Neural cell (in vitro differentiated cells): Measurements from ENCODE around the gene OSBPL7. TPM values are rescaled to one million over a fixed set of nuclear protein-coding genes. Genes with fewer than 3 reads are reported as not detected.

Experiments used
- H2AFZ ChIP-seq: fragments of 200-600, 300-800 bp; sonication (generic), shearing (Covaris generic); 2 replicates; pipeline ENCODE4 v1.6.0; 2014; ENCODE audit warnings: low read depth, mild to moderate bottlenecking, antibody characterized with exemption, low read length, moderate library complexity
- H3F3A ChIP-seq: fragments of 200-600 bp; shearing (Covaris generic); 2 replicates; pipeline ENCODE4 v1.6.1; 2016; ENCODE audit warnings: mild to moderate bottlenecking, moderate library complexity, mixed read lengths, antibody characterized with exemption, low read length; ENCODE audit not compliant: insufficient read depth, poor library complexity, severe bottlenecking
- H3K27ac ChIP-seq: fragments of 200-600, 300-800 bp; sonication (generic), shearing (Covaris generic); 2 replicates; pipeline ENCODE4 v1.5.1; 2014; ENCODE audit warnings: mild to moderate bottlenecking, low read length, moderate library complexity
- H3K27me3 ChIP-seq: fragments of 300-800, 200-600 bp; sonication (generic), shearing (Covaris generic); 2 replicates; pipeline ENCODE4 v1.6.0; 2014; ENCODE audit warnings: mild to moderate bottlenecking, low read depth, low read length, moderate library complexity; ENCODE audit not compliant: insufficient read depth
- H3K36me3 ChIP-seq: fragments of 300-800, 200-600 bp; sonication (generic), shearing (Covaris generic); 2 replicates; pipeline ENCODE4 v1.5.1; 2014; ENCODE audit warnings: mild to moderate bottlenecking, antibody characterized with exemption, low read length, moderate library complexity; ENCODE audit not compliant: insufficient read depth
- H3K4me2 ChIP-seq: fragments of 300-800, 200-600 bp; sonication (generic), shearing (Covaris generic); 2 replicates; pipeline ENCODE4 v1.6.0; 2014; ENCODE audit warnings: mild to moderate bottlenecking, low read length
- H3K4me3 ChIP-seq: fragments of 300-800, 200-600 bp; sonication (generic), shearing (Covaris generic); 2 replicates; pipeline ENCODE4 v1.5.1; 2014; ENCODE audit warnings: mild to moderate bottlenecking, low read length, moderate library complexity
- H3K79me2 ChIP-seq: fragments of 200-600 bp; shearing (Covaris generic); replicated peaks from 2 replicates; pipeline ENCODE4 v1.6.0; 2014; ENCODE audit warnings: mild to moderate bottlenecking, low read length, moderate library complexity; ENCODE audit not compliant: insufficient read depth
- H3K9ac ChIP-seq: fragments of 300-800, 200-600 bp; sonication (generic), shearing (Covaris generic); 2 replicates; pipeline ENCODE4 v1.6.1; 2016; ENCODE audit warnings: mild to moderate bottlenecking, low read length, mixed read lengths
- H3K9me2 ChIP-seq: fragments of 200-600 bp; shearing (Covaris generic); 2 replicates; pipeline ENCODE4 v1.6.1; 2016; ENCODE audit warnings: mild to moderate bottlenecking, low read length, mixed read lengths; ENCODE audit not compliant: insufficient read depth
- H3K9me3 ChIP-seq: fragments of 200-600, 300-800 bp; sonication (generic), shearing (Covaris generic); 2 replicates; pipeline ENCODE4 v1.6.1; 2016; ENCODE audit warnings: mild to moderate bottlenecking, mixed run types, low read length, moderate library complexity, mixed read lengths
- H4K20me1 ChIP-seq: fragments of 200-600 bp; shearing (Covaris generic); 2 replicates; pipeline ENCODE4 v1.6.1; 2016; ENCODE audit warnings: mild to moderate bottlenecking, mixed run types; ENCODE audit not compliant: insufficient read depth
- CTCF ChIP-seq: fragments of 450-650 bp; IDR thresholded peaks from 2 replicates; pipeline ENCODE4 v1.5.1; 2014; ENCODE audit warnings: antibody characterized with exemption, mild to moderate bottlenecking, moderate library complexity; ENCODE audit not compliant: poor library complexity, severe bottlenecking
- EP300 ChIP-seq: fragments of 450-650 bp; conservative IDR thresholded peaks from 2 replicates; pipeline ENCODE4 v1.6.1; 2014; ENCODE audit warnings: antibody characterized with exemption, mild to moderate bottlenecking, moderate library complexity; ENCODE audit not compliant: poor library complexity, severe bottlenecking
- EZH2 ChIP-seq: fragments of 200-600, 300-800 bp; shearing (Covaris generic), sonication (generic); IDR thresholded peaks from 2 replicates; pipeline ENCODE4 v1.6.1; 2014; ENCODE audit warnings: antibody characterized with exemption, low read length, borderline replicate concordance, mild to moderate bottlenecking; ENCODE audit not compliant: insufficient read depth, poor library complexity, severe bottlenecking
- MXI1 ChIP-seq: fragments of 450-650 bp; conservative IDR thresholded peaks from 2 replicates; pipeline ENCODE4 v1.6.1; 2014; ENCODE audit warnings: antibody characterized with exemption, mild to moderate bottlenecking; ENCODE audit not compliant: poor library complexity, severe bottlenecking
- POLR2AphosphoS5 ChIP-seq: IDR thresholded peaks from 2 replicates; pipeline ENCODE4 v1.6.1; 2012
- RAD21 ChIP-seq: fragments of 450-650 bp; conservative IDR thresholded peaks from 2 replicates; pipeline ENCODE4 v1.6.1; 2014; ENCODE audit warnings: antibody characterized with exemption, mild to moderate bottlenecking, moderate library complexity
- REST ChIP-seq: IDR thresholded peaks from 2 replicates; pipeline ENCODE4 v1.6.1; 2012; ENCODE audit warnings: borderline replicate concordance
- SMC3 ChIP-seq: fragments of 450-650 bp; conservative IDR thresholded peaks from 2 replicates; pipeline ENCODE4 v1.6.1; 2014; ENCODE audit warnings: antibody characterized with exemption, mild to moderate bottlenecking, moderate library complexity; ENCODE audit not compliant: poor library complexity
- TAF1 ChIP-seq: IDR thresholded peaks from 2 replicates; pipeline ENCODE4 v1.6.1; 2012; ENCODE audit warnings: low read depth
- polyA plus RNA-seq: library from polyadenylated mRNA; depleted of rRNA; stranded (reverse); fragments of >200 nt; gene quantifications from 2 replicates; pipeline ENCODE4 v1.2.3, GENCODE V29; 2014

OSBPL7 gene
- polyA plus RNA-seq, 1 donor from 2014 or later = 10.0 TPM

GRCh38 chr17:47757386-47757785 is 64.2 kb downstream of the OSBPL7 start:
- Histone ChIP-seq H2AFZ (no peak overlapping the region), H3K4me2 (no peak overlapping the region), H3K9me3 (peaks cover 7% of the 10 kb centered on the region), H3F3A (no peaks in the 10 kb centered on the region), H3K9me2 (no peaks in the 10 kb centered on the region), H3K4me3 (no peak overlapping the region), H3K79me2 (no peaks in the 10 kb centered on the region), H3K27me3 (no peaks in the 10 kb centered on the region), H4K20me1 (no peaks in the 10 kb centered on the region), H3K36me3 (no peaks in the 10 kb centered on the region), H3K9ac (no peak overlapping the region), H3K27ac (no peak overlapping the region)
- no peak for TF ChIP-seq SMC3
- TF ChIP-seq CTCF = no peak
- no peak for TF ChIP-seq MXI1
- no peak for TF ChIP-seq EP300
- TF ChIP-seq POLR2AphosphoS5 = no peak
- TF ChIP-seq RAD21 = no peak
- no peak for TF ChIP-seq REST
- no peak for TF ChIP-seq EZH2
- TF ChIP-seq TAF1 = no peak

Other genes starting within 250 kb of the OSBPL7 start
- gene KPNB1, start 171.9 kb downstream of the OSBPL7 start, polyA plus RNA-seq = 80.2 and 117 TPM in 2 replicates
- 25.4 and 30.9 TPM in 2 replicates for gene TBKBP1, start 127.6 kb downstream of the OSBPL7 start, polyA plus RNA-seq
- not detected in 2 replicates for gene TBX21, start 88.6 kb downstream of the OSBPL7 start, polyA plus RNA-seq
- gene MRPL10, start 9.7 kb upstream of the OSBPL7 start, polyA plus RNA-seq = 33.8 and 34.2 TPM in 2 replicates
- gene LRRC46, start 9.9 kb upstream of the OSBPL7 start, polyA plus RNA-seq = 0.12 and 0.56 TPM in 2 replicates
- 94.0 and 104 TPM in 2 replicates for gene SCRN2, start 19.5 kb upstream of the OSBPL7 start, polyA plus RNA-seq
- 0.42 and 0.44 TPM in 2 replicates for gene SP6, start 29.4 kb upstream of the OSBPL7 start, polyA plus RNA-seq
- gene SP2, start 74.4 kb upstream of the OSBPL7 start, polyA plus RNA-seq = 0.25 and 0.48 TPM in 2 replicates
- 1.7 and 2.0 TPM in 2 replicates for gene PNPO, start 119.8 kb upstream of the OSBPL7 start, polyA plus RNA-seq
- not detected in 2 replicates for gene PRR15L, start 136.1 kb upstream of the OSBPL7 start, polyA plus RNA-seq
- 343 and 358 TPM in 2 replicates for gene CDK5RAP3, start 149.3 kb upstream of the OSBPL7 start, polyA plus RNA-seq
- not detected in 2 replicates for gene COPZ2, start 216.0 kb upstream of the OSBPL7 start, polyA plus RNA-seq
- 48.4 and 67.1 TPM in 2 replicates for gene NFE2L1, start 226.6 kb upstream of the OSBPL7 start, polyA plus RNA-seq